Colonic mucosa (tissue), 4 donors: ENCODE data around the gene COMMD2. TPM values are rescaled to one million over a fixed set of nuclear protein-coding genes. Genes with fewer than 3 reads are reported as not detected.

Experiments
- DNase-seq: peaks from one replicate; pipeline ENCODE4 v3.0.0-alpha.2; 2020
- H3K27ac ChIP-seq: fragments of 200-600 bp; one replicate; pipeline ENCODE4 v1.8.0; 2021
- H3K27me3 ChIP-seq: fragments of 200-600 bp; one replicate; pipeline ENCODE4 v1.8.0; 2021
- H3K36me3 ChIP-seq: fragments of 200-600 bp; one replicate; pipeline ENCODE4 v1.8.0; 2021
- H3K4me1 ChIP-seq: fragments of 200-600 bp; one replicate; pipeline ENCODE4 v1.8.0; 2021; ENCODE audit warnings: mild to moderate bottlenecking
- H3K4me3 ChIP-seq: fragments of 200-600 bp; one replicate; pipeline ENCODE4 v1.8.0; 2021
- H3K9ac ChIP-seq, 2 donors: one replicate each; pipeline ENCODE4 v1.7.0; 2013; ENCODE audit warnings: control low read depth in 2 of 2, low read depth in 2 of 2, low read length in 2 of 2
- H3K9me3 ChIP-seq: fragments of 200-600 bp; one replicate; pipeline ENCODE4 v1.8.0; 2021
- CTCF ChIP-seq: fragments of 200-600 bp; IDR thresholded peaks from one replicate; pipeline ENCODE4 v1.8.0; 2022; ENCODE audit warnings: antibody characterized with exemption, mild to moderate bottlenecking
- intact Hi-C: fragments of 100-400 bp; cut with DNase I; formaldehyde crosslinking; loops from one replicate; pipeline ENCODE4 v1.14.1; 2022
- total RNA-seq, 2 donors: library from RNA; stranded (reverse); fragmentation: NEBNext Ultra II Directional in 1 of 2; extraction: Animal tissue kit (Norgen Biotek cat#: 25700) in 1 of 2; gene quantifications; one replicate each; pipeline ENCODE4 v1.2.1, GENCODE V29; 2021
- donor health status: healthy.
- donor health status: DM: no; HTN: no; CAD: no.
- donor health status: DM: no; HTN: no; CAD: no.

Gene COMMD2
- total RNA-seq, 2 donors from 2014 or later: 22.5 to 30.7 TPM

- TF ChIP-seq CTCF: no peak
- no peak overlapping the region for H3K9ac ChIP-seq
- intact Hi-C loops: no loop called here
- no peaks in the 10 kb centered on the region for H3K36me3 ChIP-seq
- H3K4me1 ChIP-seq: no peaks in the 10 kb centered on the region
- H3K27me3 ChIP-seq: no peaks in the 10 kb centered on the region
- no peak overlapping the region for H3K27ac ChIP-seq
- DNase-seq: no peak
- no peaks in the 10 kb centered on the region for H3K9me3 ChIP-seq
- no peak overlapping the region for H3K4me3 ChIP-seq
Observed at GRCh38 chr3:149781741-149782140, 29.5 kb upstream of the COMMD2 start.

- Histone ChIP-seq H3K36me3 (no peaks in the 10 kb centered on the region), H3K4me1 (no peaks in the 10 kb centered on the region), H3K4me3 (no peak overlapping the region), H3K9ac (no peak overlapping the region), H3K27me3 (no peaks in the 10 kb centered on the region), H3K27ac (no peak overlapping the region), H3K9me3 (no peaks in the 10 kb centered on the region)
- no peak for TF ChIP-seq CTCF
- intact Hi-C loops: no loop called here
- no peak for DNase-seq
Observed at GRCh38 chr3:149781211-149781610, 28.9 kb upstream of the COMMD2 start.

- Histone ChIP-seq H3K4me3 (no peak overlapping the region), H3K9ac (no peak overlapping the region), H3K9me3 (no peaks in the 10 kb centered on the region), H3K36me3 (no peaks in the 10 kb centered on the region), H3K27me3 (no peaks in the 10 kb centered on the region), H3K27ac (no peak overlapping the region), H3K4me1 (no peaks in the 10 kb centered on the region)
- TF ChIP-seq CTCF: no peak
- intact Hi-C loops: no loop called here
- no peak for DNase-seq
Observed at GRCh38 chr3:149777414-149778214, 25.3 kb upstream of the COMMD2 start.

GRCh38 chr3:149776170-149776569 is 23.9 kb upstream of the COMMD2 start:
- Histone ChIP-seq H3K9me3 (no peaks in the 10 kb centered on the region), H3K27ac (no peak overlapping the region), H3K4me3 (no peak overlapping the region), H3K36me3 (no peaks in the 10 kb centered on the region), H3K4me1 (no peaks in the 10 kb centered on the region), H3K9ac (no peak overlapping the region), H3K27me3 (no peaks in the 10 kb centered on the region)
- TF ChIP-seq CTCF: no peak
- intact Hi-C loops: no loop called here
- no peak for DNase-seq

GRCh38 chr3:149772861-149773260 is 20.6 kb upstream of the COMMD2 start:
- Histone ChIP-seq H3K4me3 (no peak overlapping the region), H3K9ac (no peak overlapping the region), H3K27me3 (no peaks in the 10 kb centered on the region), H3K9me3 (no peaks in the 10 kb centered on the region), H3K36me3 (no peaks in the 10 kb centered on the region), H3K4me1 (no peaks in the 10 kb centered on the region), H3K27ac (no peak overlapping the region)
- TF ChIP-seq CTCF: no peak
- no peak for DNase-seq
- intact Hi-C loops: loop anchor here (5.0 kb wide), 1 partner anchor 261 kb away; no protein-coding TSS in a partner anchor
